T-cell (primary cell): ENCODE results near the gene CARMIL3. TPM values are rescaled to one million over a fixed set of nuclear protein-coding genes. Genes with fewer than 3 reads are reported as not detected.
"Not testable (repeated sequence)": the region's sequence is repeated elsewhere in the genome, so short reads cannot be mapped to it uniquely, and the experiment has no call there.

ENCODE experiments used
- ATAC-seq, 4 experiments: fragments of 200-7000 bp in 3 of 4; fragments of 150-1000 bp in 1 of 4; cut with Tn5 transposase; replicated peaks in 1 of 4; 1 replicate in 3 of 4; 2 replicates in 1 of 4; pipeline ENCODE4 v1.10.0; 2021; ENCODE audit warnings: moderate library complexity in 3 of 4, mild to moderate bottlenecking in 2 of 4, moderate number of reproducible peaks in 1 of 4
- CTCF ChIA-PET, 2 donors: fragments of 300-600 bp; sonication (Branson Sonifier 250); formaldehyde crosslinking; loops; one replicate each; lab custom pipeline; 2022; ENCODE audit warnings: antibody characterized with exemption in 2 of 2; lab: Charles Lee
- POLR2A ChIA-PET, 2 donors: fragments of 300-600 bp; sonication (Branson Sonifier 250); formaldehyde crosslinking; loops; one replicate each; lab custom pipeline; 2022; ENCODE audit warnings: antibody characterized with exemption in 2 of 2; lab: Charles Lee
- DNase-seq, 35 experiments: peaks; one replicate each; pipeline versions ENCODE4 v3.0.0 to v3.0.0-alpha.2; 2013 to 2023
- H3K27ac ChIP-seq: one replicate; pipeline ENCODE4 v1.5.1; 2013; ENCODE audit warnings: low read length
- H3K27me3 ChIP-seq, 2 experiments: replicated peaks in 1 of 2; 1 replicate in 1 of 2; 2 replicates in 1 of 2; pipeline versions ENCODE4 v1.6.1 to v1.7.0; 2013; ENCODE audit warnings: low read length in 1 of 2, mixed read lengths in 1 of 2; ENCODE audit not compliant: control insufficient read depth in 2 of 2, insufficient read depth in 2 of 2; ENCODE audit errors: extremely low read depth in 1 of 2
- H3K36me3 ChIP-seq, 2 donors: 1 replicate in 1 of 2; 2 replicates in 1 of 2; pipeline versions ENCODE4 v1.6.1 to v1.7.0; 2013; ENCODE audit warnings: low read length in 1 of 2; ENCODE audit not compliant: control insufficient read depth in 2 of 2, insufficient read depth in 1 of 2; ENCODE audit errors: extremely low read depth in 1 of 2
- H3K4me1 ChIP-seq, 2 experiments: 1 replicate in 1 of 2; 2 replicates in 1 of 2; pipeline versions ENCODE4 v1.6.1 to v1.7.0; 2013; ENCODE audit warnings: low read length in 2 of 2, mixed read lengths in 1 of 2; ENCODE audit not compliant: insufficient read depth in 2 of 2, control insufficient read depth in 1 of 2; ENCODE audit errors: extremely low read depth in 1 of 2
- H3K4me3 ChIP-seq, 2 donors: 1 replicate in 1 of 2; 2 replicates in 1 of 2; pipeline versions ENCODE4 v1.5.1 to v1.7.0; 2013; ENCODE audit warnings: mild to moderate bottlenecking in 2 of 2, low read length in 1 of 2, moderate library complexity in 1 of 2; ENCODE audit not compliant: control insufficient read depth in 1 of 2; ENCODE audit errors: extremely low read depth in 1 of 2
- H3K9me3 ChIP-seq: 2 replicates; pipeline ENCODE4 v1.7.0; 2013
- H3K27ac Mint-ChIP-seq, 2 donors: one replicate each; pipeline ENCODE4 v1.8.0; 2020 to 2021; ENCODE audit warnings: mild to moderate bottlenecking in 2 of 2, mixed read lengths in 2 of 2
- H3K27me3 Mint-ChIP-seq, 2 donors: one replicate each; pipeline ENCODE4 v1.8.0; 2021 to 2022; ENCODE audit warnings: mixed read lengths in 2 of 2
- H3K36me3 Mint-ChIP-seq: one replicate; pipeline ENCODE4 v1.8.0; 2021; ENCODE audit warnings: mixed read lengths
- H3K4me1 Mint-ChIP-seq, 3 donors: one replicate each; pipeline ENCODE4 v1.8.0; 2020 to 2022; ENCODE audit warnings: mixed read lengths in 3 of 3, mild to moderate bottlenecking in 1 of 3
- H3K4me3 Mint-ChIP-seq, 3 donors: one replicate each; pipeline ENCODE4 v1.8.0; 2020 to 2022; ENCODE audit warnings: mild to moderate bottlenecking in 3 of 3, mixed read lengths in 3 of 3, moderate library complexity in 3 of 3
- H3K9me3 Mint-ChIP-seq, 3 donors: one replicate each; pipeline ENCODE4 v1.8.0; 2020 to 2022; ENCODE audit warnings: mixed read lengths in 3 of 3
- WGBS: methylation state at CpG from one replicate; pipeline ENCODE4 v1.1.5; 2013; ENCODE audit warnings: missing lambda C conversion rate; ENCODE audit not compliant: insufficient coverage; 5-methylcytosine and 5-hydroxymethylcytosine counted together
- total RNA-seq, 35 experiments: library from RNA in 6 of 35; stranded (reverse) in 6 of 35; fragments of 120-200 nt in 1 of 35; gene quantifications; one replicate each; pipeline versions ENCODE4 v1.2.1 to v1.2.4 and lab custom pipeline; 2013 to 2026

CARMIL3 gene
- total RNA-seq, 5 donors from 2014 or later (not counting 1 experiment from before 2014, with no cell fraction given) = 0.38 to 1.9 (median 0.59) TPM

DNA sequence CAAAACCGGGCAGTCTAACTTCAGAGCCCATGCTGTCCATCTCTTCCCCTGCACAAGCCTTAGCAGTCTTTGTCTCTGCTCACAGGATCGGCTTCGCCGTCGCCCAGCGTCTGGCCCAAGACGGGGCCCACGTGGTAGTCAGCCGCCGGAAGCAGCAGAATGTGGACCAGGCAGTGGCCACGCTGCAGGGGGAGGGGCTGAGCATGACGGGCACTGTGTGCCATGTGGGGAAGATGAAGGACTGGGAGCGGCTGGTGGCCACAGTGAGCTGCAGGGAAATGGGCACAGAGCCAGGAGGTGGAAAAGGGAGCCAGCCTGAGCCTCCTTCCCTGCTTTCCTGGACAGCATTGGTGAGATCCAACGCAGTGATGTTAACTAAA lies 14.2 kb upstream of the CARMIL3 start:
- Histone ChIP-seq H3K27ac (no peak overlapping the region), H3K4me3 (no peak overlapping the region), H3K27me3 (peaks cover 0 to 3% of the 10 kb centered on the region in 2 experiments), H3K36me3 (no peaks in the 10 kb centered on the region), H3K4me1 (peaks cover 0 to 11% of the 10 kb centered on the region in 2 experiments), H3K9me3 (no peaks in the 10 kb centered on the region)
- Mint-ChIP-seq H3K9me3 (peaks cover 0 to 5% (median 1%) of the 10 kb centered on the region in 3 donors), H3K27me3 (no peaks in the 10 kb centered on the region), H3K4me3 (no peak overlapping the region), H3K36me3 (no peaks in the 10 kb centered on the region), H3K4me1 (peaks cover 10 to 20% (median 10%) of the 10 kb centered on the region in 3 donors), H3K27ac (no peak overlapping the region)
- ATAC-seq = no peak
- WGBS = 98% methylated on average over 13 of the region's 14 CpGs
- DNase-seq = no peak
- POLR2A ChIA-PET = no interaction called here
- CTCF ChIA-PET = no interaction called here

DNA sequence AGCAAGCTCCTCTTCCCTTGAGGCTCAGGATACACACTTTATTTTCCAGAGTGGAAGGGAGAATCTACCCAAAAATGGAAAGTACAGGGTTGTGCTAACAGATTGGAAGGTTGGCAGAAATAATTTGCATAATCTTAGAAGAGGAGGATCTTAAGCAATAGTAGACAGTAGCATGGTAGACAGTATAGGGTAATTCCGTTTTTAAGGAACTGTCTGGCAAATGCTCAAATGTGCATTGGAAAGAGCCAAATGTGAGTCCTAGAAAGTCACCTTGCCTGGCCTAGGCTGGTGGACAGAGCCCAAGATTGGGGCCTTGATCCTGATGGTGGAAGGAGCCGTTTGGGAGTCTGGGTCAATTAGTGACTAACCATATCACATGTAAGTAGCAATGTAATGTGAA lies 13.1 kb upstream of the CARMIL3 start:
- H3K27me3 Mint-ChIP-seq = peaks cover 0 to 4% of the 10 kb centered on the region in 2 donors
- no peak overlapping the region for H3K27ac ChIP-seq
- H3K4me3 Mint-ChIP-seq = no peak overlapping the region
- POLR2A ChIA-PET = no interaction called here
- peaks cover 0 to 11% of the 10 kb centered on the region in 2 experiments for H3K4me1 ChIP-seq
- H3K9me3 ChIP-seq = no peaks in the 10 kb centered on the region
- WGBS = 100% methylated on average over 1 of the region's 2 CpGs
- peaks cover 10 to 20% (median 10%) of the 10 kb centered on the region in 3 donors for H3K4me1 Mint-ChIP-seq
- CTCF ChIA-PET = no interaction called here
- H3K9me3 Mint-ChIP-seq = no peaks in the 10 kb centered on the region
- ATAC-seq (no peak), DNase-seq (no peak)
- no peaks in the 10 kb centered on the region for H3K36me3 Mint-ChIP-seq
- no peaks in the 10 kb centered on the region for H3K36me3 ChIP-seq
- no peak overlapping the region for H3K27ac Mint-ChIP-seq
- H3K27me3 ChIP-seq = peaks cover 0 to 3% of the 10 kb centered on the region in 2 experiments
- H3K4me3 ChIP-seq = no peak overlapping the region

DNA sequence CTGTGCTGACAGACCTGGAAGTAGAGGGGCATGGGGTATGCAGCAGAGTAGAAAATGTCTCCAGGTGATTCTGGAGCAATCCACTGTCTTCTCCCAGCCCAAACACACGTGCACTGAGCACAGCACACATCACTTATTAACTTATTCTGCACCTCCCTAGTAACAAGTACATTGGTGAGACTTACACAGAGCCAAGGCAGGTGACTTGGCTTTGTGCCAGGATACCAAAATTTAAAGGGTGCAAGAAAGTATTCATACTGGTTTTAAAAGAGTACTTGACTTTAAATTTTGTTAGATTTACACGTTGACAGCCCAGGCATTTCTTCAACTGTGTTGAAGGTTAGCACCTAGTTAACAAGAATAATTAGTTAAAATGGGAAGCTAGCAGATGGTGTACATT lies 11.1 kb upstream of the CARMIL3 start:
- 67% methylated on average over 1 of the region's 2 CpGs for WGBS
- no peaks in the 10 kb centered on the region for H3K36me3 Mint-ChIP-seq
- H3K27me3 Mint-ChIP-seq = peaks cover 4 to 6% of the 10 kb centered on the region in 2 donors
- H3K4me3 Mint-ChIP-seq = no peak overlapping the region
- H3K36me3 ChIP-seq = no peaks in the 10 kb centered on the region
- peaks cover 0 to 10% of the 10 kb centered on the region in 2 experiments for H3K4me1 ChIP-seq
- H3K4me3 ChIP-seq = no peak overlapping the region
- peaks cover 9 to 18% (median 9%) of the 10 kb centered on the region in 3 donors for H3K4me1 Mint-ChIP-seq
- ATAC-seq = no peak
- ChIA-PET CTCF (no interaction called here), POLR2A (no interaction called here)
- no peak overlapping the region for H3K27ac ChIP-seq
- H3K27me3 ChIP-seq = peaks cover 0 to 3% of the 10 kb centered on the region in 2 experiments
- H3K27ac Mint-ChIP-seq = no peak overlapping the region
- no peak for DNase-seq
- no peaks in the 10 kb centered on the region for H3K9me3 ChIP-seq
- no peaks in the 10 kb centered on the region for H3K9me3 Mint-ChIP-seq

DNA sequence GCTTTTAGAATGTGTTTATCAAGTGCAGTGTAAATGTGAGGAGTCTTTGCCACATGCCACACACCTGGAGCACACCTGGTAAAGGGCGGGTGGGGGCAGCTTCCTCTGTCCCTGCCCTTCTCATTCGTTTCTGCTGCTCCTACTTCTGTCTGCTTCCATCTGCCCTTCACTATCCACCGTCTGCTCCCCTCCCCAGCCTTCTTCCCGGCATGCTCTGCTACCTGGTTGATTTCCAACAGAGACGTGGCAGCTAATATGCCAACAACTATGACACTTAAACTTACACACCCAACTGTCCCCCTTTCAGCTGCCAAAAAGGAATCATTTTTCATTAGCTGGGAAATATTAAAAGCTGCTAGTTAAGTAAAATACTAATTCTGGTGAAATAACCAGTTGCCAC lies 9.1 kb upstream of the CARMIL3 start:
- H3K27ac Mint-ChIP-seq = no peak overlapping the region
- Histone ChIP-seq H3K36me3 (no peaks in the 10 kb centered on the region), H3K4me3 (no peak overlapping the region), H3K27ac (no peak overlapping the region), H3K4me1 (no peaks in the 10 kb centered on the region), H3K27me3 (peaks cover 0 to 3% of the 10 kb centered on the region in 2 experiments), H3K9me3 (no peaks in the 10 kb centered on the region)
- H3K9me3 Mint-ChIP-seq = no peaks in the 10 kb centered on the region
- H3K27me3 Mint-ChIP-seq = peaks cover 5 to 9% of the 10 kb centered on the region in 2 donors
- 72% methylated on average over 3 of the region's 5 CpGs for WGBS
- no peak overlapping the region for H3K4me3 Mint-ChIP-seq
- DNase-seq (no peak), ATAC-seq (no peak)
- H3K4me1 Mint-ChIP-seq = peaks cover 0 to 8% (median 0%) of the 10 kb centered on the region in 3 donors
- ChIA-PET CTCF (interaction anchor here (0.6 to 1.2 kb wide), 2 partner anchors 14 to 377 kb away, joined by 4 to 5 read pairs; no protein-coding TSS in a partner anchor), POLR2A (no interaction called here)
- no peaks in the 10 kb centered on the region for H3K36me3 Mint-ChIP-seq

DNA sequence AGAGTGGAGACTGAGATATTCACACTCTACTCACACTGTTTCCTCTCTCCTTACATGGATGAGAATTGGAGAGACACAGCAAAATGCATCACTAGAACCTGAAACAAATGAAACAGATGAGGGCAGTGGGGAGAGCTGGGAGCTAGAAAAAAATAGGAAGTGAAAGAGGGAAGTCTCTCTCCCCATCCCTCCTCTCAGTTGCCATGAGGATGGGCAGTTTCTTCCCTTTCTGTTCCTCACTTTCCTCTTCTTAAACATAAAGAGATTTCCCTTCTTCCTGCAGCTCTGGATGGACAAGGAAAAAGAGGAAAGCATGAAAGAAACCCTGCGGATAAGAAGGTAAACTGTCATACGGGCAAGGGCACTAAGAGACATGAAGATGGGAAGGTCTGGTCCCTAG lies 2.8 kb upstream of the CARMIL3 start:
- H3K4me3 ChIP-seq, H3K27ac ChIP-seq, H3K9me3 ChIP-seq, DNase-seq, CTCF ChIA-PET, POLR2A ChIA-PET, ATAC-seq, H3K36me3 ChIP-seq, H3K9me3 Mint-ChIP-seq, H3K36me3 Mint-ChIP-seq, H3K4me3 Mint-ChIP-seq, H3K27ac Mint-ChIP-seq: not testable (repeated sequence)
- peaks cover 2 to 23% of the 10 kb centered on the region in 2 experiments for H3K4me1 ChIP-seq
- Mint-ChIP-seq H3K27me3 (peaks cover 16 to 24% of the 10 kb centered on the region in 2 donors), H3K4me1 (peaks cover 16 to 20% (median 18%) of the 10 kb centered on the region in 3 donors)
- no CpG with 5 or more reads among the region's 2 CpGs for WGBS
- peaks cover 0 to 29% of the 10 kb centered on the region in 2 experiments for H3K27me3 ChIP-seq

DNA sequence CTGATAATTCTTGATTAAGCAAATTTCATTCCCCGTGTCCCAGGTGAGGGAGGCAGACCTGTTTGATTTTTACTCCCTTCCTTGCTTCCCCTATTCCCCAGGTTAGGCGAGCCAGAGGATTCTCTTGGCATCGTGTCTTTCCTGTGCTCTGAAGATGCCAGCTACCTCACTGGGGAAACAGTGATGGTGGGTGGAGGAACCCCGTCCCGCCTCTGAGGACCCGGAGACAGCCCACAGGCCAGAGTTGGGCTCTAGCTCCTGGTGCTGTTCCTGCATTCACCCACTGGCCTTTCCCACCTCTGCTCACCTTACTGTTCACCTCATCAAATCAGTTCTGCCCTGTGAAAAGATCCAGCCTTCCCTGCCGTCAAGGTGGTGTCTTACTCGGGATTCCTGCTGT lies 1.1 kb upstream of the CARMIL3 start:
- POLR2A ChIA-PET, H3K27ac ChIP-seq, H3K9me3 Mint-ChIP-seq, DNase-seq, H3K36me3 ChIP-seq, H3K9me3 ChIP-seq, H3K4me3 ChIP-seq, H3K36me3 Mint-ChIP-seq, CTCF ChIA-PET, ATAC-seq, H3K27ac Mint-ChIP-seq: not testable (repeated sequence)
- WGBS = 80% methylated on average over 1 of the region's 8 CpGs
- Mint-ChIP-seq H3K4me1 (peaks cover 12 to 20% (median 16%) of the 10 kb centered on the region in 3 donors), H3K4me3 (peak overlapping the region; percentile 79 to 83 (median 80)), H3K27me3 (peaks cover 12 to 26% of the 10 kb centered on the region in 2 donors)
- Histone ChIP-seq H3K4me1 (peaks cover 2 to 23% of the 10 kb centered on the region in 2 experiments), H3K27me3 (peaks cover 0 to 36% of the 10 kb centered on the region in 2 experiments)
